Measurements from ENCODE around the gene CAPSL. TPM values are rescaled to one million over a fixed set of nuclear protein-coding genes. Genes with fewer than 3 reads are reported as not detected.

The CAPSL gene
- total and polyA plus RNA-seq, 2 of the 8 experiments (the other 6 are each of a cell fraction or from before 2014, with no cell fraction given): not detected

DNA sequence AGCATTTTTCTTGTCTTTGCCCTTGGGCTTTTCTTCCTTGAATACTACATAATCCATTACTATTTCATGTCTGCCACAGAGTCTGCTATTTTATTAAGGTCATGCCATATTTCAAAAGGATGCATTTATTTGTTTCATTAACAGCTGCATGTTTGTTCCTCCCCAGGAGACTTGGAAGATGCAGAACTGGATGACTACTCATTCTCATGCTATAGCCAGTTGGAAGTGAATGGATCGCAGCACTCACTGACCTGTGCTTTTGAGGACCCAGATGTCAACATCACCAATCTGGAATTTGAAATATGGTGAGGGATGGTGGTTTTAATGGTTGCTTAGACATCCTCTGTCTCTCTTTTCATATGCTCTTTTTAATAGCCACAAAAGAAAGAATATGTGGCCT lies 77.7 kb downstream of the CAPSL start (continued):
- TF ChIP-seq CTBP2 (IDR thresholded peaks at IDR 0.05; ENCODE audit: borderline replicate concordance, insufficient read depth, insufficient read length, low read length): no peak
- TF ChIP-seq, protein P1, sequence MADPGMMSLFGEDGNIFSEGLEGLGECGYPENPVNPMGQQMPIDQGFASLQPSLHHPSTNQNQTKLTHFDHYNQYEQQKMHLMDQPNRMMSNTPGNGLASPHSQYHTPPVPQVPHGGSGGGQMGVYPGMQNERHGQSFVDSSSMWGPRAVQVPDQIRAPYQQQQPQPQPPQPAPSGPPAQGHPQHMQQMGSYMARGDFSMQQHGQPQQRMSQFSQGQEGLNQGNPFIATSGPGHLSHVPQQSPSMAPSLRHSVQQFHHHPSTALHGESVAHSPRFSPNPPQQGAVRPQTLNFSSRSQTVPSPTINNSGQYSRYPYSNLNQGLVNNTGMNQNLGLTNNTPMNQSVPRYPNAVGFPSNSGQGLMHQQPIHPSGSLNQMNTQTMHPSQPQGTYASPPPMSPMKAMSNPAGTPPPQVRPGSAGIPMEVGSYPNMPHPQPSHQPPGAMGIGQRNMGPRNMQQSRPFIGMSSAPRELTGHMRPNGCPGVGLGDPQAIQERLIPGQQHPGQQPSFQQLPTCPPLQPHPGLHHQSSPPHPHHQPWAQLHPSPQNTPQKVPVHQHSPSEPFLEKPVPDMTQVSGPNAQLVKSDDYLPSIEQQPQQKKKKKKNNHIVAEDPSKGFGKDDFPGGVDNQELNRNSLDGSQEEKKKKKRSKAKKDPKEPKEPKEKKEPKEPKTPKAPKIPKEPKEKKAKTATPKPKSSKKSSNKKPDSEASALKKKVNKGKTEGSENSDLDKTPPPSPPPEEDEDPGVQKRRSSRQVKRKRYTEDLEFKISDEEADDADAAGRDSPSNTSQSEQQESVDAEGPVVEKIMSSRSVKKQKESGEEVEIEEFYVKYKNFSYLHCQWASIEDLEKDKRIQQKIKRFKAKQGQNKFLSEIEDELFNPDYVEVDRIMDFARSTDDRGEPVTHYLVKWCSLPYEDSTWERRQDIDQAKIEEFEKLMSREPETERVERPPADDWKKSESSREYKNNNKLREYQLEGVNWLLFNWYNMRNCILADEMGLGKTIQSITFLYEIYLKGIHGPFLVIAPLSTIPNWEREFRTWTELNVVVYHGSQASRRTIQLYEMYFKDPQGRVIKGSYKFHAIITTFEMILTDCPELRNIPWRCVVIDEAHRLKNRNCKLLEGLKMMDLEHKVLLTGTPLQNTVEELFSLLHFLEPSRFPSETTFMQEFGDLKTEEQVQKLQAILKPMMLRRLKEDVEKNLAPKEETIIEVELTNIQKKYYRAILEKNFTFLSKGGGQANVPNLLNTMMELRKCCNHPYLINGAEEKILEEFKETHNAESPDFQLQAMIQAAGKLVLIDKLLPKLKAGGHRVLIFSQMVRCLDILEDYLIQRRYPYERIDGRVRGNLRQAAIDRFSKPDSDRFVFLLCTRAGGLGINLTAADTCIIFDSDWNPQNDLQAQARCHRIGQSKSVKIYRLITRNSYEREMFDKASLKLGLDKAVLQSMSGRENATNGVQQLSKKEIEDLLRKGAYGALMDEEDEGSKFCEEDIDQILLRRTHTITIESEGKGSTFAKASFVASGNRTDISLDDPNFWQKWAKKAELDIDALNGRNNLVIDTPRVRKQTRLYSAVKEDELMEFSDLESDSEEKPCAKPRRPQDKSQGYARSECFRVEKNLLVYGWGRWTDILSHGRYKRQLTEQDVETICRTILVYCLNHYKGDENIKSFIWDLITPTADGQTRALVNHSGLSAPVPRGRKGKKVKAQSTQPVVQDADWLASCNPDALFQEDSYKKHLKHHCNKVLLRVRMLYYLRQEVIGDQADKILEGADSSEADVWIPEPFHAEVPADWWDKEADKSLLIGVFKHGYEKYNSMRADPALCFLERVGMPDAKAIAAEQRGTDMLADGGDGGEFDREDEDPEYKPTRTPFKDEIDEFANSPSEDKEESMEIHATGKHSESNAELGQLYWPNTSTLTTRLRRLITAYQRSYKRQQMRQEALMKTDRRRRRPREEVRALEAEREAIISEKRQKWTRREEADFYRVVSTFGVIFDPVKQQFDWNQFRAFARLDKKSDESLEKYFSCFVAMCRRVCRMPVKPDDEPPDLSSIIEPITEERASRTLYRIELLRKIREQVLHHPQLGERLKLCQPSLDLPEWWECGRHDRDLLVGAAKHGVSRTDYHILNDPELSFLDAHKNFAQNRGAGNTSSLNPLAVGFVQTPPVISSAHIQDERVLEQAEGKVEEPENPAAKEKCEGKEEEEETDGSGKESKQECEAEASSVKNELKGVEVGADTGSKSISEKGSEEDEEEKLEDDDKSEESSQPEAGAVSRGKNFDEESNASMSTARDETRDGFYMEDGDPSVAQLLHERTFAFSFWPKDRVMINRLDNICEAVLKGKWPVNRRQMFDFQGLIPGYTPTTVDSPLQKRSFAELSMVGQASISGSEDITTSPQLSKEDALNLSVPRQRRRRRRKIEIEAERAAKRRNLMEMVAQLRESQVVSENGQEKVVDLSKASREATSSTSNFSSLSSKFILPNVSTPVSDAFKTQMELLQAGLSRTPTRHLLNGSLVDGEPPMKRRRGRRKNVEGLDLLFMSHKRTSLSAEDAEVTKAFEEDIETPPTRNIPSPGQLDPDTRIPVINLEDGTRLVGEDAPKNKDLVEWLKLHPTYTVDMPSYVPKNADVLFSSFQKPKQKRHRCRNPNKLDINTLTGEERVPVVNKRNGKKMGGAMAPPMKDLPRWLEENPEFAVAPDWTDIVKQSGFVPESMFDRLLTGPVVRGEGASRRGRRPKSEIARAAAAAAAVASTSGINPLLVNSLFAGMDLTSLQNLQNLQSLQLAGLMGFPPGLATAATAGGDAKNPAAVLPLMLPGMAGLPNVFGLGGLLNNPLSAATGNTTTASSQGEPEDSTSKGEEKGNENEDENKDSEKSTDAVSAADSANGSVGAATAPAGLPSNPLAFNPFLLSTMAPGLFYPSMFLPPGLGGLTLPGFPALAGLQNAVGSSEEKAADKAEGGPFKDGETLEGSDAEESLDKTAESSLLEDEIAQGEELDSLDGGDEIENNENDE (IDR thresholded peaks at IDR 0.05; ENCODE audit: insufficient replicate concordance, low read length): no peak
- no peak for TF ChIP-seq KDM5A (IDR thresholded peaks at IDR 0.05; ENCODE audit: low read length)
- TF ChIP-seq CBX8 (IDR thresholded peaks at IDR 0.05; ENCODE audit: borderline replicate concordance, low read depth, low read length): no peak
- no peak for TF ChIP-seq HDAC2 (IDR thresholded peaks at IDR 0.05; ENCODE audit: borderline replicate concordance in 1 of 2, low read depth in 2 of 2, low read length in 2 of 2)
- no peak for TF ChIP-seq BACH1 (IDR thresholded peaks at IDR 0.05; ENCODE audit: low read length)
